Panc1 (cell line): ENCODE data around the gene RALGPS2. TPM values are rescaled to one million over a fixed set of nuclear protein-coding genes. Genes with fewer than 3 reads are reported as not detected.

Experiments
- ATAC-seq: fragments of 200-7000 bp; cut with Tn5 transposase; 2 replicates; pipeline ENCODE4 v1.9.1; 2020; ENCODE audit warnings: mild to moderate bottlenecking, moderate library complexity
- BruUV-seq: library from RNA; stranded (reverse); fragments of 400-500 nt; replicated peaks from 2 replicates; lab custom pipeline; 2021; lab: Mats Ljungman, UMichigan
- CTCF ChIA-PET: fragments of 300-600 bp; sonication (Branson Sonifier 250); formaldehyde crosslinking; loops from one replicate; lab custom pipeline; 2022; ENCODE audit warnings: antibody characterized with exemption; lab: Charles Lee
- POLR2A ChIA-PET: fragments of 300-600 bp; sonication (Branson Sonifier 250); formaldehyde crosslinking; loops from one replicate; lab custom pipeline; 2022; ENCODE audit warnings: antibody characterized with exemption; lab: Charles Lee
- DNase-seq: peaks from one replicate; pipeline ENCODE4 v3.0.0-alpha.2; 2010; ENCODE audit warnings: low read depth, low spot score
- H3K27ac ChIP-seq: 2 replicates; pipeline ENCODE4 v1.5.1; 2011; ENCODE audit warnings: mild to moderate bottlenecking, low read length, inconsistent platforms
- H3K27me3 ChIP-seq: fragments of 200-500 bp; sonication (Bioruptor generic); 2 replicates; pipeline ENCODE4 v1.6.0; 2014; ENCODE audit warnings: low read length, inconsistent platforms; ENCODE audit not compliant: control insufficient read depth, insufficient read depth
- H3K36me3 ChIP-seq: fragments of 200-500 bp; sonication (Bioruptor generic); 2 replicates; pipeline ENCODE4 v1.5.1; 2014; ENCODE audit warnings: inconsistent platforms, mild to moderate bottlenecking, low read length, moderate library complexity; ENCODE audit not compliant: control insufficient read depth, insufficient read depth
- H3K4me1 ChIP-seq: 2 replicates; pipeline ENCODE4 v1.5.1; 2011; ENCODE audit warnings: inconsistent platforms, mild to moderate bottlenecking, low read length, moderate library complexity; ENCODE audit not compliant: control insufficient read depth, insufficient read depth
- H3K4me3 ChIP-seq, 2 experiments: 2 replicates each; pipeline ENCODE4 v1.5.1; 2011 to 2012; ENCODE audit warnings: low read depth in 2 of 2, low read length in 2 of 2, mild to moderate bottlenecking in 2 of 2, inconsistent platforms in 1 of 2, moderate library complexity in 1 of 2
- H3K9me3 ChIP-seq: fragments of 200-500 bp; sonication (Bioruptor generic); 2 replicates; pipeline ENCODE4 v1.5.1; 2014; ENCODE audit warnings: low read depth, mild to moderate bottlenecking, inconsistent platforms, low read length, moderate library complexity; ENCODE audit not compliant: control insufficient read depth, insufficient read depth
- CTCF ChIP-seq: fragments of 450-650 bp; IDR thresholded peaks from 2 replicates; pipeline ENCODE4 v1.5.1; 2017; ENCODE audit warnings: mild to moderate bottlenecking
- POLR2AphosphoS5 ChIP-seq: IDR thresholded peaks from 2 replicates; pipeline ENCODE4 v1.6.1; 2012; ENCODE audit warnings: mild to moderate bottlenecking, low read depth, low read length, moderate library complexity
- REST ChIP-seq, 2 experiments: IDR thresholded peaks; 2 replicates each; pipeline ENCODE4 v1.6.1; 2011 to 2012; ENCODE audit warnings: low read depth in 2 of 2, control low read depth in 1 of 2, low read length in 1 of 2, mild to moderate bottlenecking in 1 of 2, moderate library complexity in 1 of 2; ENCODE audit not compliant: insufficient read depth in 1 of 2
- SIN3A ChIP-seq: IDR thresholded peaks from 2 replicates; pipeline ENCODE4 v1.6.1; 2012; ENCODE audit warnings: low read depth, mild to moderate bottlenecking, low read length, moderate library complexity, borderline replicate concordance; ENCODE audit not compliant: insufficient read depth
- TCF7L2 ChIP-seq: IDR thresholded peaks from 2 replicates; pipeline ENCODE4 v1.6.1; 2011; ENCODE audit warnings: mild to moderate bottlenecking, low read depth, low read length, inconsistent platforms
- in situ Hi-C: cut with HindIII; loops from 2 replicates; pipeline ENCODE4 v1.10.0; 2016; ENCODE audit warnings: low sequenced_read_pairs, low pct_unique_long_range_greater_than_20kb
- intact Hi-C: fragments of 100-400 bp; cut with micrococcal nuclease; formaldehyde crosslinking; loops from one replicate; pipeline ENCODE4 v1.10.0; 2022; ENCODE audit not compliant: unreplicated experiment
- total RNA-seq: library from RNA; stranded (reverse); gene quantifications from one replicate; pipeline ENCODE4 v1.2.1, GENCODE V29; 2021; ENCODE audit not compliant: unreplicated experiment

Gene RALGPS2
- total RNA-seq, 1 experiment from 2014 or later = 5.4 TPM

GRCh38 chr1:178739285-178740045, 14.4 kb downstream of the RALGPS2 start:
- CTCF ChIA-PET = no interaction called here
- DNase-seq = no peak

GRCh38 chr1:178740491-178740890, 15.4 kb downstream of the RALGPS2 start:
- H3K4me1 ChIP-seq = no peaks in the 10 kb centered on the region
- intact Hi-C loops (no loop called here), in situ Hi-C loops (no loop called here)
- POLR2A ChIA-PET = no interaction called here
- H3K9me3 ChIP-seq = no peaks in the 10 kb centered on the region
- no peak for ATAC-seq
- H3K27me3 ChIP-seq = no peaks in the 10 kb centered on the region
- no peak overlapping the region for H3K27ac ChIP-seq
- BruUV-seq = no TSS peak
- no peak for DNase-seq
- no peaks in the 10 kb centered on the region for H3K36me3 ChIP-seq
- no peak overlapping the region for H3K4me3 ChIP-seq
- CTCF ChIA-PET = no interaction called here
- no peak for TF ChIP-seq CTCF
- TF ChIP-seq REST (IDR thresholded peaks at IDR 0.05; ENCODE audit: insufficient read depth in 1 of 2, low read depth in 2 of 2, low read length in 1 of 2) = no peak
- TF ChIP-seq POLR2AphosphoS5 = no peak

More at GRCh38 chr1:178739285-178740045, 14.4 kb downstream of the RALGPS2 start:
- no peak for ATAC-seq
- Histone ChIP-seq H3K4me1 (no peaks in the 10 kb centered on the region), H3K27me3 (no peaks in the 10 kb centered on the region), H3K9me3 (no peaks in the 10 kb centered on the region), H3K4me3 (no peak overlapping the region), H3K27ac (no peak overlapping the region), H3K36me3 (no peaks in the 10 kb centered on the region)
- POLR2A ChIA-PET = no interaction called here
- intact Hi-C loops = no loop called here
- TF ChIP-seq POLR2AphosphoS5 = no peak
- no peak for TF ChIP-seq CTCF
- no peak for TF ChIP-seq SIN3A
- no peak for TF ChIP-seq TCF7L2
- no peak for TF ChIP-seq REST (IDR thresholded peaks at IDR 0.05; ENCODE audit: insufficient read depth in 1 of 2, low read depth in 2 of 2, low read length in 1 of 2)
- no TSS peak for BruUV-seq
- in situ Hi-C loops = no loop called here
